ENCODE data around the gene APPL2.

DNA sequence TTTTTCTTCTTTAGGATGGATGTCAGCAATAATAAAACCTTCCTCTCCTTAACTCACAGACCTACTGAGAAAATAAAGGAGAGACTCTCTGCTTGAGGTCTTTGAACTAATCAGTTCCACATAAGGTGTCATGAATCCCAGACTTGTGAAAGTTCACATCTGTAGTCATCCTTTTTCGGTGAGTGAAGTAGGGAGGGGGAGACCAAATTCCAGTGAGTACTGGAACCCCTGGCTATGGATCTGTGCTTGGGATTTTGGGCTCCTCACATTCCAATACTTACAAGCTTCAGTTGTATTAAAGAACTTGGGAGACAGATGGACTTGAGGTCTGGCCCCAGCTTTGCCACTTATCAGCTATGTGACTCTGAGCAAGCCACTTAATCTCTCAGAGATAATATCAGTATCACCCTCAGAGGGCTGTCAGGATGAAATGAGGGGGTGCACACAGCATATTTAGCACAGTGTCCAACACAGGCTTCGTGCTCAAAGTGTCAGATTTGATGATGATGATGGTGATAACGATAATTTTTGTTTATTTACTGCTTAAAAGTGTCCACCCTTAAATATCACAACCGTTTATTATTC is 34.8 kb upstream of the APPL2 start:
- no peak for TF ChIP-seq FOXP2 (optimal IDR thresholded peaks at IDR 0.05; ENCODE audit: control extremely low read depth, extremely low read length, insufficient read depth)
- no peak for TF ChIP-seq POLR2AphosphoS5 (IDR thresholded peaks at IDR 0.05; ENCODE audit: borderline replicate concordance, low read depth, low read length)
- no peak for TF ChIP-seq EZH2 (IDR thresholded peaks at IDR 0.05)

Measured in SK-N-MC (cell line).